Spleen (tissue), 11 donors: ENCODE data around the gene SLAMF7. TPM values are rescaled to one million over a fixed set of nuclear protein-coding genes. Genes with fewer than 3 reads are reported as not detected.
A peak's percentile ranks its signal among the peaks of the same experiment; 100 is the strongest.

Experiments
- DNase-seq: peaks from one replicate; pipeline ENCODE4 v3.0.0-alpha.2; 2020
- H3K27ac ChIP-seq, 8 donors: fragments of 200-600 bp; sonication (generic) in 7 of 8; 1 replicate in 4 of 8; 2 replicates in 4 of 8; pipeline versions ENCODE4 v1.5.0 to v1.8.0; 2016 to 2021; ENCODE audit warnings: inconsistent platforms in 4 of 8, mild to moderate bottlenecking in 4 of 8, moderate library complexity in 1 of 8
- H3K27me3 ChIP-seq, 7 donors: fragments of 200-600 bp; sonication (generic) in 6 of 7; replicated peaks in 1 of 7; 1 replicate in 4 of 7; 2 replicates in 3 of 7; pipeline versions ENCODE4 v1.5.0 to v1.8.0; 2016 to 2021; ENCODE audit warnings: inconsistent platforms in 3 of 7, mild to moderate bottlenecking in 1 of 7
- H3K36me3 ChIP-seq, 6 donors: fragments of 200-600 bp; sonication (generic) in 5 of 6; 1 replicate in 4 of 6; 2 replicates in 2 of 6; pipeline versions ENCODE4 v1.5.0 to v1.8.0; 2016 to 2021; ENCODE audit warnings: inconsistent platforms in 2 of 6
- H3K4me1 ChIP-seq, 6 donors: fragments of 200-600 bp; sonication (generic) in 5 of 6; 1 replicate in 3 of 6; 2 replicates in 3 of 6; pipeline versions ENCODE4 v1.5.0 to v1.8.0; 2016 to 2021; ENCODE audit warnings: inconsistent platforms in 3 of 6
- H3K4me3 ChIP-seq, 8 donors: fragments of 200-600 bp; sonication (generic) in 7 of 8; 1 replicate in 4 of 8; 2 replicates in 4 of 8; pipeline versions ENCODE4 v1.5.0 to v1.8.0; 2016 to 2021; ENCODE audit warnings: inconsistent platforms in 4 of 8, mild to moderate bottlenecking in 4 of 8, moderate library complexity in 2 of 8
- H3K9me3 ChIP-seq, 8 donors: fragments of 200-600 bp; sonication (generic) in 7 of 8; 1 replicate in 4 of 8; 2 replicates in 4 of 8; pipeline versions ENCODE4 v1.5.0 to v1.8.0; 2016 to 2021; ENCODE audit warnings: inconsistent platforms in 4 of 8
- CTCF ChIP-seq, 11 experiments: fragments of 200-600 bp in 7 of 11; fragments of 450-650 bp in 4 of 11; sonication (generic) in 4 of 11; IDR thresholded peaks in 8 of 11; conservative IDR thresholded peaks in 3 of 11; 1 replicate in 7 of 11; 2 replicates in 4 of 11; pipeline versions ENCODE4 v1.4.0 to v1.8.0; 2016 to 2021; ENCODE audit warnings: antibody characterized with exemption in 11 of 11, inconsistent platforms in 4 of 11, mild to moderate bottlenecking in 1 of 11
- POLR2A ChIP-seq, 3 donors: fragments of 450-650 bp; IDR thresholded peaks; one replicate each; pipeline ENCODE4 v1.5.1; 2017; ENCODE audit warnings: antibody characterized with exemption in 3 of 3, mild to moderate bottlenecking in 1 of 3
- POLR2AphosphoS5 ChIP-seq, 3 donors: sonication (generic); formaldehyde crosslinking; IDR thresholded peaks; one replicate each; pipeline ENCODE4 v1.5.1; 2017; ENCODE audit warnings: antibody characterized with exemption in 3 of 3
- WGBS, 5 donors: extraction: QIAGEN DNeasy Blood & Tissue Kit in 3 of 5; methylation state at CpG; one replicate each; pipeline versions ENCODE4 v1.1.5 to v1.1.7; 2013 to 2018; 5-methylcytosine and 5-hydroxymethylcytosine counted together
- intact Hi-C: fragments of 100-400 bp; cut with DNase I; formaldehyde crosslinking; loops from one replicate; pipeline ENCODE4 v1.15.0; 2023; ENCODE audit warnings: low total_unique reads
- polyA plus RNA-seq, 3 donors: library from polyadenylated mRNA; stranded (reverse); fragments of 200-250 nt; gene quantifications; one replicate each; pipeline ENCODE4 v1.2.1, GENCODE V29; 2013
- total RNA-seq, 7 donors: library from RNA; depleted of rRNA in 3 of 7; stranded (reverse); fragments of >200 nt in 3 of 7; fragmentation: NEBNext Ultra II Directional in 4 of 7; extraction: Animal tissue kit (Norgen Biotek cat#: 25700) in 4 of 7; gene quantifications; one replicate each; pipeline versions ENCODE4 v1.1.0 to v1.2.1, GENCODE V29; 2016 to 2021
- donor health status: healthy with polysubstance abuse.
- donor health status: DM: no; HTN: no; CAD: no; lungs with moderate emphysema.
- donor health status: DM: no; HTN: no; CAD: no.
- donor health status: Bipolar disorder and iron deficiency.
- donor health status: healthy.
- donor health status: DM: no; HTN: no; CAD: no.
- donor health status: DM: yes; HTN: yes; CAD: no.

Gene SLAMF7
- total and polyA plus RNA-seq, 10 donors, result 12.5 to 134 (median 41.8) TPM

GRCh38 chr1:160797861-160798273 lies 58.8 kb downstream of the SLAMF7 start:
- Histone ChIP-seq H3K4me3 (peak overlapping the region; percentile 28 to 71 (median 40)), H3K9me3 (no peaks in the 10 kb centered on the region), H3K27ac (peak overlapping the region; percentile 48 to 92 (median 85)), H3K27me3 (no peaks in the 10 kb centered on the region), H3K36me3 (peaks cover 0 to 16% (median 9%) of the 10 kb centered on the region in 6 donors), H3K4me1 (peaks cover 19 to 76% (median 49%) of the 10 kb centered on the region in 6 donors)
- 24 to 40% (median 27%) methylated on average over 4 of the region's 4 CpGs for WGBS, 5 donors
- intact Hi-C loops, result no loop called here
- DNase-seq, result no peak
- no peak for TF ChIP-seq CTCF (IDR thresholded peaks at IDR 0.05 in 8 of 11, conservative IDR thresholded peaks at IDR 0.05 in 3 of 11)
- TF ChIP-seq POLR2AphosphoS5 (IDR thresholded peaks at IDR 0.05), result peak in 1 of 3 donors; percentile 80
- TF ChIP-seq POLR2A (IDR thresholded peaks at IDR 0.05), result no peak

DNA sequence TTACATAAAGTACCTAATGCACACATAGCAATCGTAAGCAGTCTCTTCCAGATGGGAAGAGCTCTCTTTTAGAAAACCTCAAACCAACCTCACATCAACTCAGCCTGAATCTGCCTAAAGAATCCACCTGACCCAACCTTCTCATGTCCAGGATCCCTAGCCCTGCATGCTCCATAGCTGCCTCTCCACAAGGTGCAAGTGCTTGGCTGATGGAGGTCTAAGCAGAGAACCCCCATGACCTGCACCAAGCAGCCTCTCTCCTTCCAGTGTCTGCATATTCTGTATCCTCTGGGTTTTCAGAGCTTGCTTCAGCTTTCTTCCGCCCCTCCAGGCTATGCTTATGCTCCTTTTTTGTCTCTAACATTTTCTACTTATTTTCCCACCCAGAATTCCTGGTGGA lies 59.4 kb downstream of the SLAMF7 start:
- DNase-seq, result no peak
- Histone ChIP-seq H3K36me3 (peaks cover 0 to 22% (median 9%) of the 10 kb centered on the region in 6 donors), H3K9me3 (no peaks in the 10 kb centered on the region), H3K4me1 (peaks cover 19 to 80% (median 49%) of the 10 kb centered on the region in 6 donors), H3K27me3 (no peaks in the 10 kb centered on the region), H3K4me3 (peak overlapping the region in 5 of 8 donors; percentile 28 to 71 (median 42)), H3K27ac (peak overlapping the region; percentile 48 to 92 (median 85))
- no peak for TF ChIP-seq CTCF (IDR thresholded peaks at IDR 0.05 in 8 of 11, conservative IDR thresholded peaks at IDR 0.05 in 3 of 11)
- intact Hi-C loops, result no loop called here
- 67 to 82% (median 80%) methylated on average over 2 of the region's 2 CpGs for WGBS, 5 donors

DNA sequence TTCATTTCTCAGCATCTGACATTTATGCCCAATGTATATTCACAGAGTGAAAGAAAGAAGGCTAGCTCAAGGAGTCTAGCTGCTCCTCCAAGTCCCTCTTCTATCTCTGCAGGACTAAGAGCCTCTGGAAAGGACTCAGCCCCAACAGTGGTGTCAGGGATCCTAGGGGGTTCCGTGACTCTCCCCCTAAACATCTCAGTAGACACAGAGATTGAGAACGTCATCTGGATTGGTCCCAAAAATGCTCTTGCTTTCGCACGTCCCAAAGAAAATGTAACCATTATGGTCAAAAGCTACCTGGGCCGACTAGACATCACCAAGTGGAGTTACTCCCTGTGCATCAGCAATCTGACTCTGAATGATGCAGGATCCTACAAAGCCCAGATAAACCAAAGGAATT lies 60.6 kb downstream of the SLAMF7 start:
- Histone ChIP-seq H3K4me3 (peak overlapping the region in 6 of 8 donors; percentile 1 to 71 (median 20)), H3K36me3 (peaks cover 0 to 25% (median 9%) of the 10 kb centered on the region in 6 donors), H3K27me3 (no peaks in the 10 kb centered on the region), H3K27ac (peak overlapping the region in 5 of 8 donors; percentile 83 to 92 (median 88)), H3K4me1 (peaks cover 19 to 91% (median 52%) of the 10 kb centered on the region in 6 donors), H3K9me3 (peaks cover 0 to 6% (median 0%) of the 10 kb centered on the region in 8 donors)
- intact Hi-C loops, result no loop called here
- WGBS, 5 donors, result 80 to 93% (median 90%) methylated on average over 5 of the region's 5 CpGs
- DNase-seq, result no peak
- TF ChIP-seq POLR2A (IDR thresholded peaks at IDR 0.05) (no peak), CTCF (IDR thresholded peaks at IDR 0.05 in 8 of 11, conservative IDR thresholded peaks at IDR 0.05 in 3 of 11) (no peak), POLR2AphosphoS5 (IDR thresholded peaks at IDR 0.05) (no peak)

DNA sequence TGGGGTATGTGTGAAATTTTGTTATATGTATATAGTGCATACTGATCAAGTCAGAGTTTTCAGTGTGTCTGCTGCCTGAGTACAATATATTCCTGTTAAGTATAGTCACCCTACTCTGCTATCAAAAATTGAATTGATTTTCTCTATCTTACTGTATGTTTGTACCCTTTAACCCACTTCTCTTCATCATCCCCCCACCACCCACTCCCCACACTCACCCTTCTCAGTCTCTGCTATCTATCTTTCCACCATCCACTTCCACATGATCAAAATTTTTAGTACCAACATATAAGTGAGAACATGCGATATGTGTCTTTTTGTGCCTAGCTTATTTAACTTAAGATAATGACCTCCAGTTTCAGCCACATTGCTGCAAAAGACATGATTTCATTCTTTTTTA lies 61.1 kb downstream of the SLAMF7 start:
- peaks cover 0 to 11% (median 0%) of the 10 kb centered on the region in 8 donors for H3K9me3 ChIP-seq
- DNase-seq, result no peak
- peaks cover 0 to 25% (median 9%) of the 10 kb centered on the region in 6 donors for H3K36me3 ChIP-seq
- no peaks in the 10 kb centered on the region for H3K27me3 ChIP-seq
- H3K4me3 ChIP-seq, result peak overlapping the region in 6 of 8 donors; percentile 6 to 71 (median 32)
- peaks cover 19 to 88% (median 52%) of the 10 kb centered on the region in 6 donors for H3K4me1 ChIP-seq
- peak overlapping the region in 5 of 8 donors; percentile 27 to 92 (median 85) for H3K27ac ChIP-seq
- 89 to 96% (median 91%) methylated on average over 1 of the region's 1 CpG for WGBS, 5 donors
- intact Hi-C loops, result no loop called here
- TF ChIP-seq POLR2A (IDR thresholded peaks at IDR 0.05) (no peak), POLR2AphosphoS5 (IDR thresholded peaks at IDR 0.05) (no peak), CTCF (IDR thresholded peaks at IDR 0.05 in 8 of 11, conservative IDR thresholded peaks at IDR 0.05 in 3 of 11) (no peak)
